ENCODE data around the gene WSB1.

The WSB1 gene

DNA sequence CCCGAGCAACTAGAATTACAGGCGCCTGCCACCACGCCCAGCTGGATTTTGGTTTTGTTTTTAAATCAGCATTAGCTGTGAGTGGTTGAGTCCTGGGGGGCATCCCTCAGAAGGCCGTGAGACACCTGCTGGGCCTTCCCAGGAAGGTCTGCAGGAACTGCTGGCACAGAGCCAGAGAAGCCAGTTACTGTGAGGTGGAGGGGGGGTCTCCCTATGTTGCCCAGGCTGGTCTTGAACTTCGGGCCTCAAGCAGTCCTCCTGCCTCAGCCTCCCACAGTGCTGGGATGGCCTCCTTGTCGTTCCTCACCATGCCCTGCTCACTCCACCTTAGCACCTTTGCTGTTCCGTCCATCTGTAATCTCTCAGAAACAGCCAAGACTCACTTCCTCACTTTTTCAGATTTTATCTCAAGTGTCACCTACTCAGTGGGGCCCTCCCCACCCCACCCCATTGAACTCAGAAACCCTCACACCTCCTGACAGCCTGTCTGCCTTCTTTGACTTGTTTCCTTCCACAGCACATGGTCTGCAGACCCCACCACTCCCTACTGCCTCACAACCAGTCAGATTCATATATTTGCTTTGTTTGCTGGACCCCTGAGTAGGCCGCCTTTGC is 62.3 kb downstream of the WSB1 start:
- peaks cover 20% of the 10 kb centered on the region for H3K4me1 ChIP-seq (ENCODE audit: control insufficient read depth, insufficient read depth, low read length)
- no peaks in the 10 kb centered on the region for H3K36me3 ChIP-seq (ENCODE audit: control insufficient read depth, insufficient read depth, low read length)

DNA sequence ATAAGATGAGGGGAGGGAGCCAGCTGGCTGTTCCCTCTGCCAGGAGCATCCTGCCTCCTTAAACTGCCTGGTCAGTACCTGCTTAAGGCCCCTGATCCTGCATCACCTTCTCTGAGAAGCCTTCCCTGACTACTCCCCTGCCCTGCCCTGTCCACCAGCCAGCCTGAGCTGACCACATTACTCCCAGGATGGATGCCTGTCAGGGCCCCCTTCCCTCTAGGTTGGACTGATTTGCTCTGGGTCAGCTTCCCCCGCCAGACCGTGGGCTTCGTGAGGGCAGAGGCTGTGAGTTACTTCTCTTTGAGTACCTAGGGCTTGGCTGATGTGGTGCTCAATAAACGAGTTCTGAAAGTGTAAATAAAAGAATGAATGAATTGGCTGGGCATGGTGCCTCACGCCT is 63.3 kb downstream of the WSB1 start:
- no peaks in the 10 kb centered on the region for H3K9me3 ChIP-seq (ENCODE audit: control insufficient read depth, low read length)
- peaks cover 3% of the 10 kb centered on the region for H3K27me3 ChIP-seq (ENCODE audit: control insufficient read depth, insufficient read depth, low read length)
- H3K4me3 ChIP-seq (ENCODE audit: low read length), result no peak overlapping the region
- peaks cover 18% of the 10 kb centered on the region for H3K4me1 ChIP-seq (ENCODE audit: control insufficient read depth, insufficient read depth, low read length)
- H3K36me3 ChIP-seq (ENCODE audit: control insufficient read depth, insufficient read depth, low read length), result no peaks in the 10 kb centered on the region
- H3K9ac ChIP-seq (ENCODE audit: low read length), result no peak overlapping the region

More for the DNA sequence above, 62.3 kb downstream of the WSB1 start:
- Histone ChIP-seq H3K9me3 (ENCODE audit: control insufficient read depth, low read length) (no peaks in the 10 kb centered on the region), H3K4me3 (ENCODE audit: low read length) (no peak overlapping the region), H3K27me3 (ENCODE audit: control insufficient read depth, insufficient read depth, low read length) (peaks cover 3% of the 10 kb centered on the region), H3K9ac (ENCODE audit: low read length) (no peak overlapping the region)

DNA sequence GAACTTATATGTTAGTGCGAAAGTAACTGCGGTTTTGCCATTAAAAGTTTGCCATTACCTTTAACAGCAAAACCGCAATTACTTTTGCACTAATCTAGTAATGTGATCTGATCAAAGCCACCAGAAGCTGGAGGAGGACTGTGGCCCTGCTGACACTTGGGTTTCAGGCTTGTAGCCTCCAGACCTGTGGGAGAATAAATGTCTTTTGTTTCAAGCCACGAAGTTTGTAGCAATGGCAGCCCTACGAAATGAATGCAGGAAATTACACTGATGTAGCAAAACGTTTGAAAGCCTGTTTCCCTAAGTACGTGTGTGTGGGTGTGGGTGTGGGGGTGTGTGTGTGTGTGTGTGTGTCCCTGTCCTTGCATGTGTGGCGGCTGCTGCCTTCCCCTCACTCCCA is 66.6 kb downstream of the WSB1 start:
- H3K9me3 ChIP-seq (ENCODE audit: control insufficient read depth, low read length), result no peaks in the 10 kb centered on the region
- no peak overlapping the region for H3K4me3 ChIP-seq (ENCODE audit: low read length)
- H3K9ac ChIP-seq (ENCODE audit: low read length), result no peak overlapping the region
- H3K27me3 ChIP-seq (ENCODE audit: control insufficient read depth, insufficient read depth, low read length), result peaks cover 3% of the 10 kb centered on the region
- no peaks in the 10 kb centered on the region for H3K36me3 ChIP-seq (ENCODE audit: control insufficient read depth, insufficient read depth, low read length)
- H3K4me1 ChIP-seq (ENCODE audit: control insufficient read depth, insufficient read depth, low read length), result no peaks in the 10 kb centered on the region

DNA sequence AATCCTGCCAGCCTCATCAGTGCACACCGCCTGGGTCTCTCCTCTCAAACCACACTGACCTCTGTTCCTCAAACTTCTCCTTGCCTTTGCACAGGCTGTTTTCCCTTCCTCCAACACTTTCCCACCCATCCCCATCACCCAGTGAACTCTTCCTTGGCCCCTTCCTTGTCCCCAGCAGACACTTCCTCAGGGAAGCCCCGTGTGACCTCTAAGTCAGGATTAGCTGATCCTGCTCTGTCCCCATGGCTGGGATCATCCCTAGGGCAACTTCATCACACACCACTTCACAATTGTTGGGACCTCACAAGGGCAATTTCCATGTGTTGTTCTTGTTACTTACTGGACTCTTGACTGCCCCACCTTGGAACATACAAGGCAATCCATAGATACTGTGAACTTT is 67.8 kb downstream of the WSB1 start:
- H3K4me1 ChIP-seq (ENCODE audit: control insufficient read depth, insufficient read depth, low read length), result no peaks in the 10 kb centered on the region
- no peaks in the 10 kb centered on the region for H3K36me3 ChIP-seq (ENCODE audit: control insufficient read depth, insufficient read depth, low read length)
- H3K9me3 ChIP-seq (ENCODE audit: control insufficient read depth, low read length), result no peaks in the 10 kb centered on the region
- peaks cover 3% of the 10 kb centered on the region for H3K27me3 ChIP-seq (ENCODE audit: control insufficient read depth, insufficient read depth, low read length)
- no peak overlapping the region for H3K9ac ChIP-seq (ENCODE audit: low read length)
- no peak overlapping the region for H3K4me3 ChIP-seq (ENCODE audit: low read length)

DNA sequence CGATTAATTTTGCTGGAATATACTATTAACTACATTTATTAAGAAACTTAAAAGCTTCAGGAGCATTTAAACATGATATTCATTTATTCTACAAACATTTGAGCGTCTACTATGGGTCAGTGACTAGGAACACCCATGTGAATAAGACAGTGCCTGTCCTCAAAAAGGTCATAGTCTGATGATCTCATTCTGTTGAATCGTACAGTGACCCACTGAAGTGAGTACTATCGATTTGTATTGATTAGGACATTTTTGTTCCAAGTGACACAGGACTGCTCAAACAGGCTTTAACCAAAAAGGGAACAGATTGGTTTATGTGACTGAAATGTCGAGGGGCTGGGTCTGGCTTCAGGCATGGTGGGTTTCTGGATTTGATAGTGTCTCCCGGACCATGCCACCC is 68.6 kb downstream of the WSB1 start:
- H3K36me3 ChIP-seq (ENCODE audit: control insufficient read depth, insufficient read depth, low read length), result no peaks in the 10 kb centered on the region
- no peaks in the 10 kb centered on the region for H3K27me3 ChIP-seq (ENCODE audit: control insufficient read depth, insufficient read depth, low read length)
- H3K9me3 ChIP-seq (ENCODE audit: control insufficient read depth, low read length), result no peaks in the 10 kb centered on the region
- no peak overlapping the region for H3K4me3 ChIP-seq (ENCODE audit: low read length)
- H3K9ac ChIP-seq (ENCODE audit: low read length), result no peak overlapping the region
- H3K4me1 ChIP-seq (ENCODE audit: control insufficient read depth, insufficient read depth, low read length), result no peaks in the 10 kb centered on the region

DNA sequence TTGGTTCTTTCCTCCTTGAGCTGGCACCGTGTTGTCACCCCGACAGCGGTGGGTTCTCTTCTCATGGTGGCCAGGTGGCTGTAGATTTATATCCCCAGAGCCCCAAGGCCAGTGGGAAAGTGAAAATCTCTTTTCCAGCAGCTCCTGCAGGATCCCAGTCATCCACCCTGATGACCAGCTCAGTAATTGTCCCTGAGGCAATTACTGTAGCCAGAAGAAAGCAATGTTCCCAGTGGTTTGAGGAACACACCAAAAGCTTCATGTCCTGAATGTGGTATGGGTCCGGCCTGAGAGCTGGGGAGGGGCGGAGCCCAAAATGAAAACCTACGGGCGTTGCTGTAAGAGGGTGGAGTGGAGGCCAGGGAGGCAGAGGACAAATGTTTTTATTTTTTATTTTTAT is 69.0 kb downstream of the WSB1 start:
- Histone ChIP-seq H3K9me3 (ENCODE audit: control insufficient read depth, low read length) (no peaks in the 10 kb centered on the region), H3K4me1 (ENCODE audit: control insufficient read depth, insufficient read depth, low read length) (no peaks in the 10 kb centered on the region), H3K27me3 (ENCODE audit: control insufficient read depth, insufficient read depth, low read length) (no peaks in the 10 kb centered on the region), H3K9ac (ENCODE audit: low read length) (no peak overlapping the region), H3K4me3 (ENCODE audit: low read length) (no peak overlapping the region), H3K36me3 (ENCODE audit: control insufficient read depth, insufficient read depth, low read length) (no peaks in the 10 kb centered on the region)

DNA sequence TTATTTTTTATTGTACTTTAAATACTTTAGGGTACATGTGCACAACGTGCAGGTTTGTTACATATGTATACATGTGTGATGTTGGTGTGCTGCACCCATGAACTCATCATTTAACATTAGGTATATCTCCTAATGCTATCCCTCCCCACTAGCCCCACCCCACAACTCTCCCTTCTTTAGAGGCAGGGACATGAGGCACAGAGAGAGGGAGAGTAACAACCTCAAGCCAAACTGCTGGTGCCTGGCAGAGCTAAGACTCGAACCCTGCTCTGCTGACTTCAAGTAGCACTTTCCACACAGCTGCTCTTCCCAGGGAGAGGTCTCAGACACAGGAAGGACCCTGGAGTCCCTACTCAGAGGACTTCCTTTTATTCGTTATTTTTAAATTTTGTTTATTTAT is 69.4 kb downstream of the WSB1 start:
- no peaks in the 10 kb centered on the region for H3K36me3 ChIP-seq (ENCODE audit: control insufficient read depth, insufficient read depth, low read length)

More for the DNA sequence above, 69.4 kb downstream of the WSB1 start:
- Histone ChIP-seq H3K9me3 (ENCODE audit: control insufficient read depth, low read length) (no peaks in the 10 kb centered on the region), H3K4me1 (ENCODE audit: control insufficient read depth, insufficient read depth, low read length) (no peaks in the 10 kb centered on the region), H3K9ac (ENCODE audit: low read length) (no peak overlapping the region), H3K27me3 (ENCODE audit: control insufficient read depth, insufficient read depth, low read length) (no peaks in the 10 kb centered on the region), H3K4me3 (ENCODE audit: low read length) (no peak overlapping the region)
